Measurements from ENCODE around the gene MUC22.

DNA sequence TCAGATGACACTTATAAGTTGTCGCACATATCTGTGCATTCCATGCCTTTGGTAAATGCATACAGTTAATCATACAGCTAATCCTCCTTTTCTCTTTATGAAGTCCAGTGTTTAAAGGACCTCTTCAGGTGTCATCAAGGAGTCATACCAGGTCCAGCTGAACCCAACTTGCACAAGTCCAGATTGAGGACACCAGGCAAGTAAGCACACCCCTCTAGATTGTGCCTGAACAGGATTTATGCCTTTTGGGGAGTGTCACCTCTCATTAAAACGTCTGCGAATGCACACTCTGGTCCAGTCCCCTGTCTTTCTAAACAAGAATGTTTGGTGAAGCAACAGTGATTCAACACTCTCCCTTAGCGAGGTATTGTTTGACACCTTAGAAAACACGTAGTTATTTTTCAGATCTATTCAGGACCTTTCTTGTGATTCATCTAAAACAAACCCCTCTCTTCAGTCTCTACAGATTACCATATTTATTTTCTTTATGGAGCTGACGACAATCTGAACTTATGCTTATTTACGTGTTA lies 53.7 kb downstream of the MUC22 start:
- TF ChIP-seq, protein P1, sequence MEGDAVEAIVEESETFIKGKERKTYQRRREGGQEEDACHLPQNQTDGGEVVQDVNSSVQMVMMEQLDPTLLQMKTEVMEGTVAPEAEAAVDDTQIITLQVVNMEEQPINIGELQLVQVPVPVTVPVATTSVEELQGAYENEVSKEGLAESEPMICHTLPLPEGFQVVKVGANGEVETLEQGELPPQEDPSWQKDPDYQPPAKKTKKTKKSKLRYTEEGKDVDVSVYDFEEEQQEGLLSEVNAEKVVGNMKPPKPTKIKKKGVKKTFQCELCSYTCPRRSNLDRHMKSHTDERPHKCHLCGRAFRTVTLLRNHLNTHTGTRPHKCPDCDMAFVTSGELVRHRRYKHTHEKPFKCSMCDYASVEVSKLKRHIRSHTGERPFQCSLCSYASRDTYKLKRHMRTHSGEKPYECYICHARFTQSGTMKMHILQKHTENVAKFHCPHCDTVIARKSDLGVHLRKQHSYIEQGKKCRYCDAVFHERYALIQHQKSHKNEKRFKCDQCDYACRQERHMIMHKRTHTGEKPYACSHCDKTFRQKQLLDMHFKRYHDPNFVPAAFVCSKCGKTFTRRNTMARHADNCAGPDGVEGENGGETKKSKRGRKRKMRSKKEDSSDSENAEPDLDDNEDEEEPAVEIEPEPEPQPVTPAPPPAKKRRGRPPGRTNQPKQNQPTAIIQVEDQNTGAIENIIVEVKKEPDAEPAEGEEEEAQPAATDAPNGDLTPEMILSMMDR (conservative IDR thresholded peaks at IDR 0.05 in 1 of 2, IDR thresholded peaks at IDR 0.05 in 1 of 2; ENCODE audit: low read depth in 1 of 2, low read length in 2 of 2): no peak
- no peak for TF ChIP-seq EZH2 (IDR thresholded peaks at IDR 0.05; ENCODE audit: low read length, missing control alignments)

Measured in fibroblast of lung (primary cell).